ENCODE data around the gene WNK2.

WNK2 gene

GRCh38 chr9:93197670-93198069 lies 13.7 kb downstream of the WNK2 start:
- no peak for DNase-seq (ENCODE audit: low read depth)
- TF ChIP-seq CTCF (conservative IDR thresholded peaks at IDR 0.05; ENCODE audit: low read length), result no peak
- H3K4me3 ChIP-seq (ENCODE audit: low read length), result no peak overlapping the region

- DNase-seq (ENCODE audit: low read depth), result no peak
- H3K4me3 ChIP-seq (ENCODE audit: low read length), result no peak overlapping the region
- TF ChIP-seq CTCF (conservative IDR thresholded peaks at IDR 0.05; ENCODE audit: low read length), result no peak
These were observed 14.3 kb downstream of the WNK2 start for GRCh38 chr9:93198117-93198837.

GRCh38 chr9:93198838-93199625 lies 15.1 kb downstream of the WNK2 start:
- H3K4me3 ChIP-seq (ENCODE audit: low read length), result no peak overlapping the region
- no peak for DNase-seq (ENCODE audit: low read depth)
- no peak for TF ChIP-seq CTCF (conservative IDR thresholded peaks at IDR 0.05; ENCODE audit: low read length)

- DNase-seq (ENCODE audit: low read depth), result no peak
- TF ChIP-seq CTCF (conservative IDR thresholded peaks at IDR 0.05; ENCODE audit: low read length), result no peak
- H3K4me3 ChIP-seq (ENCODE audit: low read length), result no peak overlapping the region
These were observed 16.5 kb downstream of the WNK2 start for GRCh38 chr9:93200449-93200742.

- no peak for DNase-seq (ENCODE audit: low read depth)
- no peak overlapping the region for H3K4me3 ChIP-seq (ENCODE audit: low read length)
- no peak for TF ChIP-seq CTCF (conservative IDR thresholded peaks at IDR 0.05; ENCODE audit: low read length)
These were observed 17.0 kb downstream of the WNK2 start for GRCh38 chr9:93200989-93201334.

GRCh38 chr9:93203026-93203717 lies 19.2 kb downstream of the WNK2 start:
- no peak for DNase-seq (ENCODE audit: low read depth)
- no peak overlapping the region for H3K4me3 ChIP-seq (ENCODE audit: low read length)

More at GRCh38 chr9:93203026-93203717, 19.2 kb downstream of the WNK2 start:
- TF ChIP-seq CTCF (conservative IDR thresholded peaks at IDR 0.05; ENCODE audit: low read length), result no peak

All from AG10803 (cell line).